Glomerular endothelial cell (primary cell): ENCODE measurements around the gene SLC4A1. TPM values are rescaled to one million over a fixed set of nuclear protein-coding genes. Genes with fewer than 3 reads are reported as not detected.
"Not testable (repeated sequence)": the region's sequence is repeated elsewhere in the genome, so short reads cannot be mapped to it uniquely, and the experiment has no call there.

Experiments used
- DNase-seq: peaks from one replicate; pipeline ENCODE4 v3.0.0-alpha.2; 2011; ENCODE audit warnings: low read depth, low spot score; ENCODE audit errors: extremely low read depth
- total RNA-seq: library from RNA; depleted of rRNA; stranded (reverse); fragments of >200 nt; gene quantifications from 2 replicates; pipeline ENCODE4 v1.2.3, GENCODE V29; 2015

SLC4A1 gene
- total RNA-seq, 1 donor from 2014 or later: not detected

DNA sequence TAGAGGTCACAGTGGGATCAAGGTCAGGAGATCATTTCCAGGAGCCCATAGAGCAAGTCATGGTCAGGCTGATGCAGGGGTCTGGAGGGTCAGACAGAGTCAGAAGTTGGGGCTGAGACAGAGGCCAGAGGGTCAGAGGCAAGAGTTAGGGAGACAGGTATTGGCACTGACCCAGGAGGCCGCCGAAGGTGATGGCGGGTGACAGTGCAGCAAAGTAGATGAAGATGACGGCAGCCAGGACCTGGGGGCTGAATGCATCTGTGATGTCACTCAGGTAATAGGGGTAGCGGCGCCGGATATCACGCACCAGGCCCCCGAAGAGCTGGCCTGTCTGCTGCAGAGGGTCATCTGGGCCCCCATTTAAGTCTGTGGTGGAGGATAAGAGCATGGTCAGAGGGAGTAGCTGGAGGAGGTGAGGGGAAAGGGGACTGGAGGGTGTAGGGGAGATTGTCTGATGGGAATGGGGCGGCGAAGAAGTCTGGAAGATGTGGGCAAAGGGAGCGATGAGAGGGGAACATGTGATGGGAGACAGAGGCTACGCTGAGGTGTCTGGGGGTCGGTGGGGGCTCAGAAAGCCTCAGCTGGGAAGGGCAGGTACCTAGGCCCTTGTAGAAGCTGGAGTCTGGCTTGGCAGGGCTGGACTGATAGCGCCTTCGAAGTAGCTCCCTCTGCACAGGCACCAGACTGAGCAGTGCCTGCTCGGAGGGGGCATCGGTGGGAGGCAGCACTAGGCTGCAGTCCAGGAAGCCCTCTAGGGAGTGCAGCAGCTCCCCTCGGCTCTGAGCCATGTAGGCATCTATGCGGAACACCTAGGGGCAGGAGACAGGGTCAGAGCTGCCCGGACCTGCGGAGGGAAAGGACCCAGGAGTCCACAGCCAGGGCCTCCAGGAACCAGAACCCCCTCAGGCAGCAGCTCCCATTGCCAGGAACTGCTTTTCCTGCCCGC is 9.8 kb downstream of the SLC4A1 start:
- no peak for DNase-seq

DNA sequence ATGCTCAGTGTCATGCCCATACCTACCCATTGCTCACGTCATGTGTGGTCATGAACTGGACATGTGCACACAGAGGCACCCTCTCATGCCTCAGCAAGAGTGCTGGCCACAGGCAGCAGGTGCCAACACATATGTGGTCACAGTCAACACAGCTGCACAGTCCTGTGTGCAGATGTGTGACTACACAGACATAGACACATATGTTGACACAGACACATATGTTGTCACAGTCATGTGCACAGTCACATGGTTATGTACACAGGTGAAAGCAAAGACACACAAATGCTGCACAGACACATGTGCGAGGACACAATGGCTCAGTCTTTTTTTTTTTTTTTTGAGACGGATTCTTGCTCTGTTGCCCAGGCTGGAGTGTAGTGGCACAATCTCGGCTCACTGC is 11.3 kb downstream of the SLC4A1 start:
- no peak for DNase-seq

DNA sequence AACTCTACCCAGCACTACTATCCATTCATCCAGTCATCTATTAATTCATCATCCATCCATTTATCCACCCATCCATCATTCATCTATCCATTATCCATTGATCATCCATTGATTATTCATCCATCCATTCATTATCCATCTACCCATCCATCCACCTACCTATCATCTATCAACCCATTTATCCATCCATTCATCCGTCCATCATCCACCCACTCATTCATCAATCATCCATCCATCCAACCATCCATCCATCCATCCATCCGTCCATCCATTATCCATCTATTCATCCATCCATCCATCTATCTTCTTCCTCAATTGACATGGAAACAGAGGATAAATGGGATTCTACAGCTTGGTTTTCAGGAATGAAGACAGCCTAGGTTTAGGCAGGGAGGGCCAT is 12.0 kb downstream of the SLC4A1 start:
- DNase-seq: no peak

DNA sequence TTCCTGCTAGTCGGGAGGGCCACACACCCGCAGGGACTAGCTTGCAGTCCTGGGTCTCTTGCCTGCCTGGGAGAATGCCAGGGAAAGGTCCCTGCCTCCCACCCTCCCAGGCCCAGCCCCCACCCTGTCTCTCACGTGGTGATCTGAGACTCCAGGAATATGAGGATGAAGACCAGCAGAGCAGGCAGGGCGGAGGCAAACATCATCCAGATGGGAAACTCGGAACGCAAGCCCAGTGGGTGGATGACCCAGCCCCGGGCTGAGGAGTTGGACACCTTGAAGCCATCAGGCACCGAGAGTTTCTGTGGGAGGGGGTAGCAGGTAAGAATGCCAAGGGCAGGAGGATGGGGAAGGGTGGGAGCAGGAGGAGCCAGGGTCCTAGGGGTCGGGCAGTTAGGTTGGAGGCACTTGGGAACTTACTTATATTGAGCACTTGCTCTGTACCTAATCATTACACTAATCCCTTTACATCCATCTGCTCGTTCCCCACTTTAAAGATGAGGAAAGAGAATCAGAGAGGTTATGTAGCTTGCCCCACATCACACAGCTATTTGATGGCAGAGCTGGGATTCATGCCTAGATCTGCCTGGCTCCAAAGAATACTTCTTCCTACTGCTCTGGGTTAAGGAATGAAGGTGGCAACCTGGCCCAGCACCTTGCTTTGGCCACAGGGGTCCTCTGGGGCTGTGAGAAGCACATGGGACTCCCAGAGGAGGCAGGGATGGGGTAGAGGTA is 13.4 kb downstream of the SLC4A1 start:
- no peak for DNase-seq

DNA sequence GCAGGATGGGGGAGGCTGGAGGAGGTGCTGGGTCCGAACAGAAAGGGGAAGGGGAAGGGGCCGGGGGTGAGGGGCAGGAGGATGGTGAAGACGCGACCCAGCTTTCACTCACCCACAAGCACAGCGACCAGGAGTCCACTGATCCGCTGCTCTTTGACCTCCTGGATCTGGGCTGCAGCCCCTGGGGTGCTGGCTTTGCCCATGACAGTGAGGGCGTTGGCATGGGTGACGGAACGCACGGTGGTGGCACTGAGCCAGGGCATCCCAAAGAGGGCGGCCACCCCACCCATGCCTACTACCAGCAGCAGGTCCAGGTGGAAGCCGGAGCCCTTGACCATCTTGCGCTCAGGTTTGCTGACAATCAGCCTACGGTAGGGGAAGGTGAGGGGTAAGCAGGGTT is 14.9 kb downstream of the SLC4A1 start:
- no peak for DNase-seq

DNA sequence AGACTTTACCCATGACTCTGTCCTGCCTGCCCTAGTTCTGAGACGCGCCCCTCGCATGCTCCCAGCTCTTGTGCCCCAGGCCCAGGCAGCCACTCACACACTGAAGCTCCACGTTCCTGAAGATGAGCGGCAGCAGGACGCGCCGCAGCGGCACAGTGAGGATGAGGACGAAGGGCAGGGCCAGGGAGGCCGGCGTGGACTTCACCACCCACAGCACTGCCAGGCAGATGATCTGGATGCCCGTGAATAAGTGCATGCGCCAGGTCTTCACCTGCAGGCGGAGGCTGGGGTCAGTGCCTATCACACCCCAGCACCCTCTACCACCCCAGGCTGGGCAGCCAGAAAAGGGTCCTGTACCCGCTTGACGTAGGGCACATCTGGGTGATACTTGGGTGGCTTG is 16.9 kb downstream of the SLC4A1 start:
- no peak for DNase-seq

DNA sequence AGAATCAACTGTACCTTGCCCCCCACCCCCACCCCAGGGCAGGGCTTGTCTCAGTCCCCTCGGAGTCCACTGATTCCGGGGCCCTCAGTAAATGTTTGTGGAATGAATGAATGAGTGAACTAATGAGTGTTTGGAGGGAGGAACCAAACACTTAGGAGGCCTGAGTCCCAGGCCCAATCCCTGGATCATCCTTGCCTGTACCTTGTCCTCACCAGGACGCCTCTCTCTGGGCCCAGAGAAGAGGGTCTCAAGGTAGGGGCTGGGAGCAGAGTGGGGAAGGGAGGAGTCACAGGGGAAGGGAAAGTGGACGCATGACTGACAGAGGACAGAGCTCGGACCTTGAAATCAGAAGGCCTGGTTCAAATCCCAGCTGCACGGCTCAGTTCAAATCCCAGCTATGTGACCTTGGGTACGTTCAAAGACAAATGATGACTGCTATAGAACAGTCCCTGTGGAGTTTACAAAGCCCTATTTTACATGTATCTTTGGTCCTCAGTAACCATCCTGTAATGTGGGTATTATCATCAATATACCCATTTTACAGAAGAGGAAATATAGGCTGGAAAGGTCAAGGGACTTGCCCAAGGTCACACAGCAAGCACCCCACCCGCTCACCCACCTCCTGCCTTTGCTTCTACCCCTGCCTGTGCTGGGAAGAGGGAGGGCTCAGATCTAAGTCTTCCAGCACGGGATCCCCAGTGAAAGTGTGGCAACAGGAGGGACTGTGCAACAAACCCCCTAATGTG is 18.3 kb downstream of the SLC4A1 start:
- DNase-seq: no peak

DNA sequence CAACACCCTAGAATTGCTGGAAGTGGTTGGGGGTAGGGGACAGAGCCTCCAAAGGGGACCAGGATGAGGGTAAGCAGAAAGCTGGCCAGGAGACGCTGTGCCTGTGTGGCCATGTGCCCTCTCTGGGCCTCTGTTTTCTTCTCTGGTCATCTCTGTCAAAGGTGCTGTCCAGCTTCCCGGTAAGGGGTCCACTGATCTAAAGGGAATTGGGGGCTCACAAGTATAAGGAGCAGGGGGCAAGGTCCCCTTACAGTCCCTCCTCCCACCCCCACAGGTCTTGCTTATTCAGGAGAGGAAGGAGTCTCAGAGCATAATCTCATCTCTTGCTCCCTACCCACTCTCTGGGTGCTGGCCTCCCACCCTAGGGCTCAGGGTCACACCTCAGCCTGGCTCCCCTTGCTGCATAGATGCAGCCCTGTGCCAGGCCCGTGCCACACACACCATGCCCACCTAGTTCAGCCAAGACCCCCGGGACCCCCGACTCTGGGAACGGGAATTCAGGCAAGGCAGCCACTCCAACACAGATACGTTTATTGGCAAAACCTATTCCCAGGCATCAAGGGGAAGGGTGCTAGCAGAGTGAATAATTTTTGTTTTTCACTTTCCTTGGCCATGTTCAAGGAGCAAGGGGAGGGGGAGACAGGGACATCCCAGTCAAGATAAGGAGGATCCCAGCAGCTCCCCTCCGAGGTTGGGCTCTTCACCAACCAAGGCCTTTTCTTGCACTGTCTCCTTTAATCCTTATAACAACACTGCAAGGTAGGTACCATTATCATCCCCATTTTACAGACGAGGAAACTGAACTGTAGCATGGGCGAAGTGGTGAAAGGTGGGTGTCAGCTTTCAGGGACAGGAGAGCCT is 19.8 kb downstream of the SLC4A1 start:
- DNase-seq: no peak

DNA sequence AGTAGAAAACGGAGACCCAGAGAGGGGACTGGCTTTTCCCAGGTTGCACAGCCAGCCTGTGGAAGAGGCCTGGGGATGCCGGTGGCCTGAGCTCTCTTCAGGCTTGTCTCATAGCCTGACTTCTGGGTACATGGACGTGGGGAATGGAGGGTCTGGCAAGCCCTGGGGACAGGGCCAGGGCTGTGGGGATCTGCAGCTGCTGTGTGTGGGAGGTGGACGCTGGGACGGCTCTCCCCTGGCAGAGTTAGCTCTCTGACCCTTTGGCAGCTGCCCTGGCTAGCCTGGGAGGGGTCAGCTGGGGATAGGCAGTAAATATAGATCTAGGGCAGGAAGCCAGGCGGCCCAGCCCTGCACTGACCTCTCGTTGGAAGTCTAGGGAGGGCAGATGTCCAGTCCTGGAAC is 20.5 kb downstream of the SLC4A1 start:
- DNase-seq: no peak

DNA sequence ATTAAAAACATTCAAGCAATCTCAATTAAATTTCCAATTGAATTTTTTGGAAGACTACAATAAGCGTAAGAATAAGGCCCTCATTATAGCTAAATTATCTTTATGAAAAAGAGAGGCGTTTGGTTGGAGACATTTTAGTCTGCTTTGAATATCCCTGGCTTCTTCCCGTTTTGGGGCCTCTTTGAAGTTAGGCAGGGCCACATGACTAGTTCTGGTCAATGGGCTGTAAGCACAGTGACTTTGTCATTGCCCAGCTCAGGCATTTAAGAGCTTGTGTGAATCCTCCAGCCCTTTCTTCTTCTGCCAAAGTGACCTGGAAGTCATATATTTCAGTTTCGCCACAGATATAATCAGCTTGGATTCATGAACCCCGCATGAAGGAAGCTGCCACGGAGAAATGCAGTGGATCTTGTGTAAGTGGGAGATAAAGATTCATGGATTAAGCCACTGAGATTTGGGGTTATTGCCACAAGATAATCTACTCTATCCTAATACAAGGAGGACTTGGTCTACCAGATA is 26.8 kb downstream of the SLC4A1 start:
- no peak for DNase-seq

DNA sequence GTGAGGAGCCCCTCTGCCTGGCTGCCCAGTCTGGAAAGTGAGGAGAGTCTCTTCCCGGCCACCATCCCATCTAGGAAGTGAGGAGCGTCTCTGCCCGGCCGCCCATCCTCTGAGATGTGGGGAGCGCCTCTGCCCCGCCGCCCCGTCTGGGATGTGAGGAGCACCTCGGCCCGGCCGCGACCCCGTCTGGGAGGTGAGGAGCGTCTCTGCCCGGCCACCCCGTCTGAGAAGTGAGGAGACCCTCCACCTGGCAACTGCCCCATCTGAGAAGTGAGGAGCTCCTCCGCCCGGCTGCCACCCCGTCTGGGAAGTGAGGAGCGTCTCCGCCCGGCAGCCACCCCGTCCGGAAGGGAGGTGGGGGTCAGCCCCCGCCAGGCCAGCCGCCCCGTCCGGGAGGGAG is 30.0 kb downstream of the SLC4A1 start:
- not testable (repeated sequence) for DNase-seq

DNA sequence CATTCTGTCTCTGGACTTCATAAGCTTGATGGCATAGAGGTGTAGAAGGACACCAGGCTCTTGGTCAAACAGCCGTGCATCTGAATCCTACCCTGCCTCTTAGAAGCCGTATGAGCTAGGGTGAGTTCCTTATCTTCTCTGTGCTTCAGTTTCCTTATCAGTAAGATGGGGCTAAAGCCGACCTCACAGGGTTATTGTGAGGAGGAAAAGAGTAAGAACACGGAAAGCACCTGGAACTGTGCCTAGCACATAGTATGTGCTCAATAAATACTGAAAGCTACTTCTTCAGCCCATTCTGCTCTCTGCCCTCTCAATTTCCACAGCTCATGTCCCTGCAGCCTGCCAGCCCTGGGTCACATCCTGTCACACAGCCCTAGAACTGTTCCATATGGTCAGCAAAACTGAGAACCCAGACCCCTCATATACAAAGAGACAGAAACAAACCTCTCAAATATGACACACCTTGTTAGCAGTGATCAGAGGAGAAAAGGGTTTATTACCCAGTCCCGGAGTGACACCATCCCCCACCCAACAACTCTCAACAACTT is 31.4 kb downstream of the SLC4A1 start:
- no peak for DNase-seq

DNA sequence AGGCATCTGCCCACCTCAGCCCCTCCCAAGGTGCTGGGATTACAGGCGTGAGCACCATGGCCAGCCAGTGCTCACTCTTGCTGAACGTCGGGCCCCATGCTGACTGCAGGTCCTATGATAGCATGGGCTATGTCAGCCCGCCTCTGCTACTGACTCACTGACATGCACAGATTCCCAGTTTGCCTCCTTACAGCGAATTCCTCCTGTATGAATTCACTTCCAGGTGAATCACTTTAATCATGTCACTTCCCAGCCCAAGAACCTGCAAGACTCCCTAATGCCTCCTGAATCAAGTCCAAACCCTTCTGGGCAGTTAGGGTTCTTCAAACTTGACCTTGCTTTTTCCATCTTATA is 32.4 kb downstream of the SLC4A1 start:
- no peak for DNase-seq

DNA sequence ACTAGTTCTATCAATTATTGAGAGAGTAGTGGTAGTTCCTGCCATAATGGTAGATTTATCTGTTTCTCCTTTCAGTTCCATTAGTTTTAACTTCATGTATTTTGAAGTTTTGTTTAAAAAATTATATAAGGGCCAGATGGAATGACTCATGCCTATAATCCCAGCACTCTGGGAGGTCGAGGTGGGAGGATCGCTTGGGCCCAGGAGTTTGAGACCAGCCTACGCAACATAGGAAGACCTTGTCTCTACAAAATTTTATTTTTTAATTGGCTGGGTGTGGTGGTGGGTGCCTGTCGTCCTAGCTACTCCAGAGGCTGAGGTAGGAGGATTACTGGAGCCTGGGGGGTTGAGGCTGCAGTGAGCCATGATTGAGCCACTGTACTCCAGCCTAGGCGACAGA is 34.4 kb downstream of the SLC4A1 start:
- DNase-seq: no peak

DNA sequence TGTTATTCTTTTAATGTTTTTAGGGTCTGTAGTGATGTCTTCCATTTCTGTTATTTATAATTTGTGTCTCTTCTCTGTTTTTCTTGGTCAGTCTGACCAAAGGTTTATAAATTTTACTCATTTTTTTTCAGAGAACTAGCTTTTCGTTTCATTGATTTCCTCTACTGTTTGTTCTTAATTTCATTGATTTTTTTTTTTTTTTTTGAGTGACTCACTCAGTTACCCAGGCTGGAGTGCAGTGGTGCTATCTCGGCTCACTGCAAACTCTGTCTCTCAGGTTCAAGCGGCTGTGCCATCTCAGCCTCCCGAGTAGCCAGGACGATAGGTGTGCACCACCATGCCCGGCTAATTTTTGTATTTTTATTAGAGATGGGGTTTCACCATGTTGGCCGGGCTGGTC is 35.9 kb downstream of the SLC4A1 start:
- no peak for DNase-seq

DNA sequence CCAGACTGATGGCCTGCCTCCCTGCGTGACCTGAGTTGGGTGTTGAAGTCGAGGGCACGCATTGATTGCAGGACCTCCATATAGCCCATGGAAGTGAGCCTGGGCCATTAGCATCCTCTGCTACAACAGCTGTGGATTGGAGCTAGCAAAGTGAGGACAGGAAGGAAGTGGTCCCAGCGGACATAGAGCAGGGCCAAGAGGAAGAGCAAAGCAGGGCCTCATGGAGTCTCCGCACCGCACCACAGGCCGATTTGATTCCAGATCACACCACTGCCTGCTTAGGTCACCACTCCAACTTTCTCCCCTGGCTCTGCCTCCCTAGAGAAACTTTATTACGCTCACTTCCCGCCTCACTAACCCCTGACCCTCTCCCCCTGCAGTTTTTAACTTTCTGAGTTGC is 37.8 kb downstream of the SLC4A1 start:
- DNase-seq: no peak

DNA sequence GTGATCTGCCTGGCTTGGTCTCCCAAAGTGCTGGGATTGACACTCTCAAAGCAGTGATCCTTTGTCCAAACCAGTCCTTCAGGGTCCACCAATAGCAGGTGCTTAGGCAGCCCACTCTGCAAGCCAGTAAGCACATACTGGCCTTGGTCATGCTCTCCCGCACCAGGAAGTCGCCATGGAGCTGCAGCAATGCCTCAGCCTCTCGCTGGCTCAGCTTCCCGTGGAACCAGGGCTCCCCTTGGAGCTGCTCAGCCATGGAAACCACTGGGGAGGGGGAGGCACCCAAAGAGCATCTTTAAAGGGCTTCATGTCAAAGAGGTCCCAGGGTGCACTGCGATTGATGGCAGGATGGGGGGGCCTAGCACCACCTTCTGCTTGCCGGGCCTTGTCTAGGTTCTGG is 38.8 kb downstream of the SLC4A1 start:
- no peak for DNase-seq

DNA sequence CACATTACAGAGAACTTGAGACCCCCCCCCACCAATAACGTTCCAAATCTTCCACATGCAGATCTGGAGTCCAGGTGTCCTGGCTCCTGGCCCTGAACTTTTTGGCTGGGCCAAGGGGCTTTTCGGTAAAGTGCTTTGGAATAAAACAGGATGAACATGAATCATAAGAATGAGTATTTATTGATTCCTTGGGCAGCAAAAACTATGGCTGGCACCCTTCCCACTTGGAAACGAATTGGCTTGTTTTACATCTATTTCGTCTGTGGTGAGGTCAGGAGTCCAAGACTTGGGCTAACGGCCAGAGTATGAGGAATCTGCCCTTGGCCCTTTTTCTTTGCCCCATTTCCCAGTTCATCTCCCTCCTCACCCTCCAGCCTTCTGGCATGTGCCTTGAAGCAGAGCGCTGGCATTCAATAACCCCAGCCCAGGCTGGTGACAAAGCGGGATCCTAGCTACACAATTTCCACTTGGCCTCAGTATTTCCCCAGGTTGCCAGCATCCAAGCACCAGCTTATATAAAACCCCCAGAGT is 44.3 kb downstream of the SLC4A1 start:
- DNase-seq: peak; percentile 81

DNA sequence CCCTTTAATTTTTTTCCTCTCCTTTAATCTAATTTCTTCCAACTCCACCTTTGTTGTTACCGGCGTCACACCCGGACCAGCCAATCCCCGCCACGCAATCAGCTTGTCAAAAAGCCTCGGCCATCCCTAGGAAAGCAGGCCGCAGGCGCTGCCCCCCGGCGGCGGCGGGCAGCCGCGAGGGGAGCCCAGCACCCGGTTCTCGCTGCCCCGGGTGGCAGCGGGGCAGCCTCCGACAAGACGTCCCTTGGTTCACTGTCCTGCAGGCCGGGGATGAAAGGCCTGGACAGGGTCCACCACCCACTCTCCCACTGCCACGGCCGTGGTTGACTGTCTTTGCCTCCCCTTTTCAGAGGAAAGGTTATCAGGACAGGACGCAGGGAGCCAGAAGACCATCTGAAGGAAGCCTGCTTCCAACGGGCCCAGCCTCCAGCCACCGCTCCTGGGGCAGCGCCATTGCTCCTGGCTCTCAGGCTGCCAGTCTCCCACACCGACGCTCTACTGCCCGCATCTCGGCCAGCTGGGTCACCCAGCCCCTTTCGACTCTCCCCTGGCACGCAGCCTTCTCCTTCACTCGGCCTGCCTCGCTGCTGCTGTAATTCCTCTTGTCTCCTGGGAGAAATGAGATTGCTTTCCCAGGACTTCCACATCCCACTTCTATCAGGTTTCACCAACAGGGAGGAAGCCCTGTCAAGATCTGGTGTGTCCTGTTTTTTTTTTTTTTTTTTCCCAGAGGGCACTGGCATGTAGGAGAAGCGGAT is 45.6 kb downstream of the SLC4A1 start:
- DNase-seq: no peak
